Measurements from ENCODE around the gene CAMKK1. TPM values are rescaled to one million over a fixed set of nuclear protein-coding genes. Genes with fewer than 3 reads are reported as not detected.

CAMKK1 gene
- total and polyA plus RNA-seq, 9 of the 15 experiments (the other 6 are each of a cell fraction or from before 2014, with no cell fraction given), result 0.34 to 7.5 (median 4.9) TPM

DNA sequence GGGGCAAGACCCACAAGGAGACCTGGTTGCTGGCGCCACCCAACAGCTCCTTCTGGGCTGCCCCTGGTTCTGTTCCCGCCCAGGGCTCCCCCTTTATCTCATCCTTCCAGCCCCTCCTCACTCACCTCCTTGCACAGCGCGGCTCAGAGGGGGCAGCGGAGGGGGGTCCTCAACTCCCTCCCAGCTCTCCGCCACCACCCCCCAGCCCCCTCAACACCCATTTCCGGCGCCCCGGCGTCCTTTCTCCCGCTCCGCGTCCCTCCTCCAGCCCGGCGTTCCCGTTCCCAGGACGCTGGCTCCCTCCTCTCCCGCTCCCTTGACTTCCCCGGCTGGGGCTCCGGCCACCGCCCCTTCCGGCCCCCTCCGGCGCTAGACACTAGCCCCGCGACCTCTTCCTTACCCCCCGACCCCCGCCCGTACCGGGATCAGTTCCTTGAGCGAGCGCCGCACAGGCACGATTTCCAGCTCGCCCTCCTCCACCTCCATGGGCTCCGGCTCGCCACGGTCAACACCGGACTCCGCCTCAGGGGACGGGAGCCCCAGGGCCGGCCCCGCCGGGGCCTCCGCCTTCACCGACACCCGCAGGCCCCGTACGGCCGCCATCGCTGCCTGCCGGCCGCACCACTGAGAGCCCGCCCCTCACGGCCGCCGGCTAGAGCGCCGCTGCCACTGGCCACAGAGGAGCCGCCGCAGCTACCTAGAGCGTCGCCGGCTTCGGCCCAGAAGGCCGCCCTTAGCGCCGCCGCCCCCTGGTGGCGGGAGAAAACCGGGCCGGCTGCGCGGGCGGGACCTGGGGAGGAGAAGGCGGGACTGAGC lies 47.0 kb downstream of the CAMKK1 start, which contains the start of gene NCBP3 (continued):
- TF ChIP-seq, protein P1, sequence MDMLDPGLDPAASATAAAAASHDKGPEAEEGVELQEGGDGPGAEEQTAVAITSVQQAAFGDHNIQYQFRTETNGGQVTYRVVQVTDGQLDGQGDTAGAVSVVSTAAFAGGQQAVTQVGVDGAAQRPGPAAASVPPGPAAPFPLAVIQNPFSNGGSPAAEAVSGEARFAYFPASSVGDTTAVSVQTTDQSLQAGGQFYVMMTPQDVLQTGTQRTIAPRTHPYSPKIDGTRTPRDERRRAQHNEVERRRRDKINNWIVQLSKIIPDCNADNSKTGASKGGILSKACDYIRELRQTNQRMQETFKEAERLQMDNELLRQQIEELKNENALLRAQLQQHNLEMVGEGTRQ (CRISPR knock-in tag; IDR thresholded peaks at IDR 0.05), result no peak
- TF ChIP-seq USF1 (CRISPR knock-in tag; IDR thresholded peaks at IDR 0.05), result no peak
- no peak for TF ChIP-seq NR2F6 (CRISPR knock-in tag; IDR thresholded peaks at IDR 0.05)
- TF ChIP-seq ZNF224 (CRISPR knock-in tag; IDR thresholded peaks at IDR 0.05), result no peak
- no peak for TF ChIP-seq ELF4 (CRISPR knock-in tag; IDR thresholded peaks at IDR 0.05)
- 0 out of 2 replicates have a peak, but pooled peaks have one; percentile 47 for TF ChIP-seq MAX (CRISPR knock-in tag; IDR thresholded peaks at IDR 0.05)
- TF ChIP-seq, protein P2, sequence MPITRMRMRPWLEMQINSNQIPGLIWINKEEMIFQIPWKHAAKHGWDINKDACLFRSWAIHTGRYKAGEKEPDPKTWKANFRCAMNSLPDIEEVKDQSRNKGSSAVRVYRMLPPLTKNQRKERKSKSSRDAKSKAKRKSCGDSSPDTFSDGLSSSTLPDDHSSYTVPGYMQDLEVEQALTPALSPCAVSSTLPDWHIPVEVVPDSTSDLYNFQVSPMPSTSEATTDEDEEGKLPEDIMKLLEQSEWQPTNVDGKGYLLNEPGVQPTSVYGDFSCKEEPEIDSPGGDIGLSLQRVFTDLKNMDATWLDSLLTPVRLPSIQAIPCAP (CRISPR knock-in tag; IDR thresholded peaks at IDR 0.05; ENCODE audit: borderline replicate concordance), result no peak
- TF ChIP-seq FOXP1 (CRISPR knock-in tag; IDR thresholded peaks at IDR 0.05), result peak; percentile 66; the same call in 1 of the 2 replicates
- TF ChIP-seq, protein P3, sequence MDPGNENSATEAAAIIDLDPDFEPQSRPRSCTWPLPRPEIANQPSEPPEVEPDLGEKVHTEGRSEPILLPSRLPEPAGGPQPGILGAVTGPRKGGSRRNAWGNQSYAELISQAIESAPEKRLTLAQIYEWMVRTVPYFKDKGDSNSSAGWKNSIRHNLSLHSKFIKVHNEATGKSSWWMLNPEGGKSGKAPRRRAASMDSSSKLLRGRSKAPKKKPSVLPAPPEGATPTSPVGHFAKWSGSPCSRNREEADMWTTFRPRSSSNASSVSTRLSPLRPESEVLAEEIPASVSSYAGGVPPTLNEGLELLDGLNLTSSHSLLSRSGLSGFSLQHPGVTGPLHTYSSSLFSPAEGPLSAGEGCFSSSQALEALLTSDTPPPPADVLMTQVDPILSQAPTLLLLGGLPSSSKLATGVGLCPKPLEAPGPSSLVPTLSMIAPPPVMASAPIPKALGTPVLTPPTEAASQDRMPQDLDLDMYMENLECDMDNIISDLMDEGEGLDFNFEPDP (CRISPR knock-in tag; IDR thresholded peaks at IDR 0.05), result no peak
- peak; percentile 100 for TF ChIP-seq SP2 (IDR thresholded peaks at IDR 0.05; ENCODE audit: extremely low read depth, low read depth, low read length, poor library complexity, severe bottlenecking)
- TF ChIP-seq CBX2 (IDR thresholded peaks at IDR 0.05; ENCODE audit: insufficient read depth, low read length, poor library complexity, severe bottlenecking), result no peak
- TF ChIP-seq ZKSCAN3 (CRISPR knock-in tag; IDR thresholded peaks at IDR 0.05), result no peak
- peak; percentile 69; the same call in 1 of the 2 replicates for TF ChIP-seq GMEB1 (CRISPR knock-in tag; IDR thresholded peaks at IDR 0.05)
- no peak for TF ChIP-seq ZNF444 (CRISPR knock-in tag; IDR thresholded peaks at IDR 0.05)
- TF ChIP-seq, protein P4, sequence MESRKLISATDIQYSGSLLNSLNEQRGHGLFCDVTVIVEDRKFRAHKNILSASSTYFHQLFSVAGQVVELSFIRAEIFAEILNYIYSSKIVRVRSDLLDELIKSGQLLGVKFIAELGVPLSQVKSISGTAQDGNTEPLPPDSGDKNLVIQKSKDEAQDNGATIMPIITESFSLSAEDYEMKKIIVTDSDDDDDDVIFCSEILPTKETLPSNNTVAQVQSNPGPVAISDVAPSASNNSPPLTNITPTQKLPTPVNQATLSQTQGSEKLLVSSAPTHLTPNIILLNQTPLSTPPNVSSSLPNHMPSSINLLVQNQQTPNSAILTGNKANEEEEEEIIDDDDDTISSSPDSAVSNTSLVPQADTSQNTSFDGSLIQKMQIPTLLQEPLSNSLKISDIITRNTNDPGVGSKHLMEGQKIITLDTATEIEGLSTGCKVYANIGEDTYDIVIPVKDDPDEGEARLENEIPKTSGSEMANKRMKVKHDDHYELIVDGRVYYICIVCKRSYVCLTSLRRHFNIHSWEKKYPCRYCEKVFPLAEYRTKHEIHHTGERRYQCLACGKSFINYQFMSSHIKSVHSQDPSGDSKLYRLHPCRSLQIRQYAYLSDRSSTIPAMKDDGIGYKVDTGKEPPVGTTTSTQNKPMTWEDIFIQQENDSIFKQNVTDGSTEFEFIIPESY (CRISPR knock-in tag; IDR thresholded peaks at IDR 0.05), result peak; percentile 46; the same call in 1 of the 2 replicates
- TF ChIP-seq, protein P5, sequence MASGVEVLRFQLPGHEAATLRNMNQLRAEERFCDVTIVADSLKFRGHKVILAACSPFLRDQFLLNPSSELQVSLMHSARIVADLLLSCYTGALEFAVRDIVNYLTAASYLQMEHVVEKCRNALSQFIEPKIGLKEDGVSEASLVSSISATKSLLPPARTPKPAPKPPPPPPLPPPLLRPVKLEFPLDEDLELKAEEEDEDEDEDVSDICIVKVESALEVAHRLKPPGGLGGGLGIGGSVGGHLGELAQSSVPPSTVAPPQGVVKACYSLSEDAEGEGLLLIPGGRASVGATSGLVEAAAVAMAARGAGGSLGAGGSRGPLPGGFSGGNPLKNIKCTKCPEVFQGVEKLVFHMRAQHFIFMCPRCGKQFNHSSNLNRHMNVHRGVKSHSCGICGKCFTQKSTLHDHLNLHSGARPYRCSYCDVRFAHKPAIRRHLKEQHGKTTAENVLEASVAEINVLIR (CRISPR knock-in tag; IDR thresholded peaks at IDR 0.05), result no peak
